Measurements from ENCODE around the gene FER1L5. TPM values are rescaled to one million over a fixed set of nuclear protein-coding genes. Genes with fewer than 3 reads are reported as not detected.

FER1L5 gene
- total and polyA plus RNA-seq, 2 of the 8 experiments (the other 6 are each of a cell fraction or from before 2014, with no cell fraction given) = 0.23 to 0.88 TPM

- Histone ChIP-seq H4K20me1 (replicated peaks in 1 of 2; ENCODE audit: control insufficient read depth in 1 of 2, insufficient read depth in 2 of 2, low read length in 2 of 2) (no peaks in the 10 kb centered on the region), H3K18ac (ENCODE audit: extremely low read depth, low read length) (no peak overlapping the region), H3K36me3 (ENCODE audit: control insufficient read depth in 2 of 4, insufficient read depth in 4 of 4, low read length in 3 of 4) (no peaks in the 10 kb centered on the region), H2BK120ac (replicated peaks; ENCODE audit: low read depth, low read length) (no peak overlapping the region), H4K8ac (ENCODE audit: extremely low read depth, insufficient read depth, low read length) (no peak overlapping the region), H2BK15ac (ENCODE audit: low read length) (no peak overlapping the region), H3K9ac (replicated peaks in 1 of 4; ENCODE audit: extremely low read depth in 1 of 4, low read depth in 3 of 4, low read length in 3 of 4) (no peak overlapping the region), H3K9me3 (ENCODE audit: insufficient read depth in 2 of 2, low read depth in 1 of 2, low read length in 1 of 2) (no peaks in the 10 kb centered on the region), H3K27me3 (replicated peaks in 1 of 4; ENCODE audit: control insufficient read depth in 3 of 4, extremely low read depth in 1 of 4, insufficient read depth in 3 of 4, low read length in 3 of 4) (no peaks in the 10 kb centered on the region), H2BK12ac (ENCODE audit: low read depth, low read length) (no peak overlapping the region), H2AFZ (ENCODE audit: low read length) (no peak overlapping the region), H3K4ac (replicated peaks; ENCODE audit: insufficient read length, low read depth, low read length) (no peak overlapping the region), H3K4me1 (replicated peaks in 1 of 4; ENCODE audit: control insufficient read depth in 3 of 4, insufficient read depth in 4 of 4, low read length in 3 of 4) (no peaks in the 10 kb centered on the region), H4K91ac (replicated peaks; ENCODE audit: insufficient read length, low read length) (no peak overlapping the region), H2BK5ac (ENCODE audit: low read depth, low read length) (no peak overlapping the region), H3K27ac (ENCODE audit: low read depth, low read length) (no peak overlapping the region), H3K23me2 (ENCODE audit: low read depth, low read length) (no peaks in the 10 kb centered on the region), H3K79me2 (ENCODE audit: control insufficient read depth in 1 of 2, insufficient read depth in 2 of 2, low read length in 2 of 2) (no peaks in the 10 kb centered on the region), H3K56ac (replicated peaks; ENCODE audit: insufficient read length, low read depth, low read length) (no peak overlapping the region), H4K5ac (ENCODE audit: insufficient read length, low read depth, low read length) (no peak overlapping the region), H3K23ac (ENCODE audit: insufficient read length) (no peak overlapping the region), H3K79me1 (ENCODE audit: low read depth, low read length) (no peaks in the 10 kb centered on the region), H2BK20ac (ENCODE audit: low read length) (no peak overlapping the region), H3K4me3 (ENCODE audit: extremely low read depth in 1 of 4, insufficient read depth in 2 of 4, low read depth in 3 of 4, low read length in 4 of 4) (no peak overlapping the region), H3K4me2 (ENCODE audit: insufficient read depth in 1 of 2, low read depth in 2 of 2, low read length in 2 of 2) (no peak overlapping the region), H2AK5ac (ENCODE audit: low read depth, low read length) (no peak overlapping the region), H3K14ac (ENCODE audit: insufficient read length) (no peak overlapping the region)
- TF ChIP-seq ZNF274 (IDR thresholded peaks at IDR 0.05; ENCODE audit: borderline replicate concordance, extremely low read depth, low read length) (no peak), RAD21 (IDR thresholded peaks at IDR 0.05 in 1 of 2, conservative IDR thresholded peaks at IDR 0.05 in 1 of 2; ENCODE audit: low read depth in 2 of 2, low read length in 2 of 2) (no peak), GTF2F1 (IDR thresholded peaks at IDR 0.05; ENCODE audit: borderline replicate concordance, low read depth, low read length) (no peak), NANOG (IDR thresholded peaks at IDR 0.05; ENCODE audit: insufficient read depth, low read depth, low read length, poor library complexity, severe bottlenecking) (no peak), MAX (IDR thresholded peaks at IDR 0.05) (no peak), SP2 (IDR thresholded peaks at IDR 0.05; ENCODE audit: low read length) (no peak), ASH2L (IDR thresholded peaks at IDR 0.05; ENCODE audit: low read length) (no peak), SIX5 (IDR thresholded peaks at IDR 0.05; ENCODE audit: low read depth, low read length) (no peak), POLR2AphosphoS5 (IDR thresholded peaks at IDR 0.05; ENCODE audit: low read depth, low read length) (no peak), E2F6 (IDR thresholded peaks at IDR 0.05) (no peak), KDM5A (IDR thresholded peaks at IDR 0.05; ENCODE audit: low read length) (no peak)
- no peak for FAIRE-seq
- no peak for DNase-seq (ENCODE audit: low read depth in 1 of 2, low spot score in 2 of 2)
- 85% methylated on average over 8 of the region's 8 CpGs; no CpG with 5 or more reads in 1 of the 2 experiments for WGBS, 2 experiments (ENCODE audit: extremely low coverage in 1 of 2, insufficient coverage in 1 of 2, insufficient read length in 1 of 2, insufficient replicate concordance in 2 of 2, low coverage in 1 of 2, low lambda C conversion rate in 2 of 2, missing lambda C conversion rate in 1 of 2)
- CTCF ChIA-PET (ENCODE audit: partially characterized antibody) = interaction anchor here (1.0 to 1.4 kb wide), 3 partner anchors 13 to 190 kb away, joined by 3 to 6 read pairs (median 3); no protein-coding TSS in a partner anchor
- POLR2A ChIA-PET (ENCODE audit: partially characterized antibody) = interaction anchor here (1.2 kb wide), 1 partner anchor 9 kb away, joined by 3 read pairs; the partner anchor contains the start of gene FER1L5
These were observed 9.2 kb downstream of the FER1L5 start for GRCh38 chr2:96651793-96652192.
